Left renal pelvis (tissue), 4 donors: ENCODE data around the gene FAM72C. TPM values are rescaled to one million over a fixed set of nuclear protein-coding genes. Genes with fewer than 3 reads are reported as not detected.
"Not testable (repeated sequence)": the region's sequence is repeated elsewhere in the genome, so short reads cannot be mapped to it uniquely, and the experiment has no call there.

Experiments used
- DNase-seq, 4 donors: peaks; one replicate each; pipeline ENCODE4 v3.0.0-alpha.2; 2013; ENCODE audit warnings: low read depth in 4 of 4, low spot score in 3 of 4
- polyA plus RNA-seq, 4 donors: library from polyadenylated mRNA; unstranded; fragments of 120-200 nt; gene quantifications; one replicate each; pipeline ENCODE4 v1.2.1, GENCODE V29; 2013; ENCODE audit not compliant: insufficient read length in 4 of 4

Gene FAM72C
- polyA plus RNA-seq = 1 to 10 TPM; 1.9 to 3.2 (median 2.7) TPM

DNA sequence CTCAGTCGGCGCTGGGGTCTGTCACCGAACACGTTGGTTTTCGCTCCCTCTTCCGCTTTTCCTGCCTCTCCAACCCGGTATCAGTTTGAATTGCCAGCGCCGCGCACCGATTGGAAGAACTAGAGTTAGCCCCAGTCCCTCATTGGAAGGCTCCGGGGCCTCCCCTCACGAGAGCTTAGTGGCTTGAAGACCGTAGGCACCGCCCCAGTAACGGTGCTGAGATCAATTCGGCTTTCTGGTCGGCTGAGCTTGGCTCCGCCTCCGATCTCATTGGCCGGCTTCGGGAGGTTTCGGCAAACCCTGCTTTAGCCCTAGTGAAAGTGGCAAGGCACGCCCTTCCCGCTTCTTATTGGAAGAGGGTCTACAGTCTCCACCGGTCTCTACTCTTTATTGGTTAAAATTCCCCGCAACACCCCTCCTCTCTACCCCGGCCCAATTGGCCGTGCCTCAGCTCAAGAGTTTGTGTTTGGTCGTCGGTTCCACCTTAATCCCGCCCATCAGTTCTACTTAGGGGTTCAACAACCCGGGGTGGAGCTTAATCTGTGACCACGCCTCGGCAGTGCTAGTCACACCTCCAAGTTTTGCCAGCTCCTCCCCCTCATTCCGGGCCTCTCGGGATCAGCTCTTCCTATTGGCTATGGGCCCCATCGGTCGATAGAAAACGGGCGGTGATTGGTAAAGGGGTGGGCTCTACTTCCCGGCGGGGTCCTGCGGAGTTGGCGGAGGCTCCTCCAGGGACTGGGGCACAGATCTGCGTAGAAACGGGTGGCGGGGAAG lies at the start of gene FAM72C:
TSS of gene FAM72C (minus strand) at position 63 of the 777 bp plus-strand sequence. CDS start 845 bp downstream, outside the sequence.
- not testable (repeated sequence) for DNase-seq

DNA sequence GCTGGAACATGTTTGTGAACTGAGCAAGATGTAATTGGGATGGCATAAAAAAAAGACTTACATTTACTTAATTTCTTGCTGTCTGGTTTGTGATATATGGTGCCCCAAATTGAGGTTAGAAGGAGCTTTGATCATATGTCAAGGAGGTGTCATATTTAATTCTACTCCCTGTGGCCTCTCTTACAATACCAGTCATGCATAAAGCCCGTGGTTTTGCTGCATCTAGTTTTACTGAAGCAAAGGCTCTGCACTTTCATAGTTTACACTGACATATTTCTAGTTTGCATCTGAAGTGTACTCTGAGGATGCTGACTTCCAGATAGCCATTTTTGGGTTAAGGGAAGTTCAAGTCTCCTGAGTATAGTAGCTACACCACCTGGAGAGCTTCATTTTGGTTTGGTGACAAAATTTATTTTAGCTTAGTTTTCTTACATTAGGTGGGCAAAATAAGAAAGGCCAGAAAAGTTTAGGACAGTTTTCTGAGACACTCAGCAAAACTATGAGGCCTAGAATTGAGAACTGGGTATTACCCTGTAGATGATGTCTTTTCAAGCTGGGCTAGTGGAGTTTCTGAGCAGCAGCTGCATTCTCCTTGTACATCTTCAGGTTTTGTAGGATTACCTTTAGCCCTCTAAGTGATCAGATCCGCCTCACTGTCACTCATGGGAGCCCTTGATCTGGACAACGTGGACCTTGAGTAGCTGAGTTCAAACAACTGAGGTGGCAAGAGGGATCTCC lies 48.4 kb upstream of the FAM72C start:
- DNase-seq = not testable (repeated sequence)

DNA sequence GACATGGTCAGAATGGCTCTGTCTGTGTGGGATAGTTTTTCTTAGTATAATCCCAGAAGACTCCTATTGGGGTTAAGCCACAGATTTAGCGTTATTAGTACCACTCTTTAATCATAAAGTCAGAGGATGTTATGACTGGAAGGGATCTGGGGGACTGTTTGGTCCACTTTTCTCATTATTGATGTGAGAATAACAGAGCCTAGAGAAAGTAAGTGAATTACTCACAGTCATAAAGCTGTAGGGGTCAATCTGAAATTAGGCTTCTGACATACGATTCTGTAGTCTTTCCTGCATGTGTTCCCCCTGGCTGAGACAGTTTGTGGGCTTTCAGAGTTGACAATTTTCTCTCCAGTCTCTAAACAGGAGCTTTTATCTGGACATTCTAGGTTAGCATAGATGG lies 47.3 kb upstream of the FAM72C start:
- not testable (repeated sequence) for DNase-seq

DNA sequence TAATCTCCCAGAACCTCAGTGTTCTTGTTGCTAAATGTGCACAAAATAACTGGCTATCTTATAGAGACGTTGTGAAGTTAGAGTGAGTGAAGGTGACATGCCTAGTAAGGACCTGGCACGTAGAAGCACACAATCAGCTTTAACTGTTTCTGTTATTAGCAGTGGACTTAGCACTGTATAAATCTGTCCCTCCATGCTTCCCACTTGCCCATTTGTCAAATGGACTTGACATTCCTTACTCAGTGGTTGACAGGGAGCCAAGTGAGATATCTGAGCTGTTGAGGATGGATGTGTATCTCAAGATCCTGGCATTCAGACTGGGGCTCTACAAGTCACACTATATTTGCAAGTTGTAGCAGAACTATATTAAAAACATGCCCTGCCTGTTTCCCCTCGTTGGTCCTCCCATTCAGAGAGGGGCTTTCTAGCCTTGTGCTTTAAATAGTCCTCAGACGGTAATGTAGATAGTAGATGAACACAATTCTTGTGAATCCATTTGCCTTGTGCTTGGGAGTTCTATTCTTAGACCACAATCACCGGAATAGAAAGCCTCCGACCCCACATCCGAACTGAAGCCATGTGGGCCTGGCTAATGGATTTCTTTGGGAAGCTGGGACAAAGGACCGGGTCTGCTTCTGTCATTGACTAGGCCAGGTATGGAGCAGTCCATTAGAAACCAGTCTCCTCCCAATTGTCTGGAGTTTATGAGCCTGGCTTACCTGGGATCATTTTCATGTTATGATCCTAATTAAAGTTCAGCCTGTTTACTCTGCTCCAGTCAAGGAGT lies 43.6 kb upstream of the FAM72C start:
- DNase-seq = not testable (repeated sequence)

DNA sequence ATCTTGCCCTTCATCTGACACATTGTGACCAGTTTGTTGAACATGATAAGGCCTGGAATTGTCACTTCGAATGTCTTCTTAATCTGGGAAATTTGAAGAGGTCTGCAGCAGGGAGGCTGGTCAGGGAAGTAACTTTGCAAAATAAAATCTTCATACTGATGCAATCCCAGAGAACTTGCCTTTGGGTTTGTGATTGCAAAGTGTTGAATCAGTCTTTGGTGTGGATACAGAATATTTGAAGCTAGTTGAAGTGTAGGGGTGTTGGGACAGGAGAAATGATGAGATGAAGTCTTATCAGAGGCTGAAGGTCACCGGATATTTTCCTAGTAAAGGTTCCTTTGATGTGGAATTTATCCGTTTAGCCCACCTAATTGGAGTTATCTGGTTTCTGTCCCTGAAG lies 42.7 kb upstream of the FAM72C start:
- DNase-seq = not testable (repeated sequence)

DNA sequence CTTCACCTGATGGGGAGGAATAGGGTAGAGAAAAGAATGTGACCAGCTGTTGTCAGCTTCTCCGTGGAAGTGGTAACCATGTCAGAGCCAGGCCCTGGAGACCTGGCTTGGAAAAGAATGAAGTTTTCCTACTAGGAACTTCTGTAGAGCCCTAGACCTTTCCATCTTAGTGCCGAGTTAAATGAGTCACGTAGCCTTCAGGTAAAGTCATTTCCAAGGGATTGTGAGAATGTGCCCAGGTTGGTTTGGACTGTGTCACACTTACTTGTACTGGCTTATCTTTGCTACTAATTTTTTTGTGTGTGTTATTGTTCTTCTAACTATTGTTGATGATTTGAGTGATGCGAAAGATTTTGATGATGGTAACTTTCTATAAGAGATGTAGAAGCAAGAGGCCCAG lies 42.3 kb upstream of the FAM72C start:
- DNase-seq = not testable (repeated sequence)

DNA sequence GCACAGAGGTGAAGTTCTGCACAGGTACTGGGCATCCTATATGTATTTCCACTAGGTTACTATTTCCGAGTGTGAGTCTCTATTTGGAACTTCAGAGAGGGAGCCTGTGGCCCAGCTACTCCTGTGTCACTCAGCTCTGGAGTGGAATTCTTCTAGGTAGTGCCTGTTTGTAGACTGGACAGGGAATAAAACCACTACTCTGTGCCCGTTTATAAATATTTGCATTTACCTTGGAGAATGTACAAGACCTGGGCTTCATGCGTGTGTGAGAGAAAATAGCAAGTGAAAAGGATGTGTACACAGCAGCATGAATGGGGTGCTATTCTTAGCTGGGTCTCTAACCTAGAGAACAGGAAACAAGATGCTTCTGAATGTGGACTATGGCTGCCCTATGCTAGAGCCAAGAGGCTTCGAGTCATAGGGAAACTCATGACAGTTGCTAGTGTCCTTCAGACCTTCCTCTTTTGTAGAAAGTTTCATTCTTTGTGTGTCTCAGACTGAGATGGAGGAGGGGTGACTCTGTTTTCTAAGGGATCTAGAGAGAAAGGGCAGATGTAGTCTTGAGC lies 40.5 kb upstream of the FAM72C start:
- not testable (repeated sequence) for DNase-seq

DNA sequence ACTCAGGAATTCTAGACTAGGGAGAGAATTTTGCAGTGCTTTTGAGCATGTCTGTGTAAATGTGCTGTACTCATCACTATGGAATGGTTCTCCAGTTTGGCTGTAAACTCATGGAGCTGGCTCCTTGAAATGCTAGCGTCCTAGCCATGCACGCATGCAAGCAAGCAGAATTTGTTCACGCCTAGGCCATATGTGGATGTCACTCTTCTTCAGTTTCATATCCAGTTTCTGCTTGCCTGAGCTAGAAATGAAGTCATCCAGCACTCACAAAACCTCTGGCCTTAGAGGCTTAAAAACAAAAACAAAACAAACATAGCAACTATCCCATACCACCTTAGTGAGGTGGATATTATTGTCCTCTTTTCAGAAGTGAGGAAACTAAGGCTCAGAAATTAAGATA lies 37.6 kb upstream of the FAM72C start:
- not testable (repeated sequence) for DNase-seq

DNA sequence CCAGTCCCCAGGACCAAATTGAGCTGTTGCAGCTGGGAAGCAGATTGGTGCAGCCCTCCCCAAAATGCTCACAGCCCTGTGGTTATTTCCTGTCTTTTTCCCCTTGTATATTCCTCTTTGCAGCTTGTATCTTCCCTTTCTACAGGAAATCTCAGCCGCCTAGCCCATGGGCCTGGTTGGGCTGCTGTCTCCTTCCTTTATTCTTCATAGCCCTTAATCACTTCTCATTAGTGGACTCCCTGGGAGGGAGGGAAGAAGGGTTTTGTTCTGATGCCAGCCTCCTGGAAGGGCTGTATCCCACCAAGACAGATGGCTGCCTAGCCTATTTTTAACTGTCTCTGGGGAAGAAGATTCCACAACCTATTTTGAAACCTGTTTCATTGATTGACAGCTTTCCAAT lies 32.5 kb upstream of the FAM72C start:
- DNase-seq = not testable (repeated sequence)

DNA sequence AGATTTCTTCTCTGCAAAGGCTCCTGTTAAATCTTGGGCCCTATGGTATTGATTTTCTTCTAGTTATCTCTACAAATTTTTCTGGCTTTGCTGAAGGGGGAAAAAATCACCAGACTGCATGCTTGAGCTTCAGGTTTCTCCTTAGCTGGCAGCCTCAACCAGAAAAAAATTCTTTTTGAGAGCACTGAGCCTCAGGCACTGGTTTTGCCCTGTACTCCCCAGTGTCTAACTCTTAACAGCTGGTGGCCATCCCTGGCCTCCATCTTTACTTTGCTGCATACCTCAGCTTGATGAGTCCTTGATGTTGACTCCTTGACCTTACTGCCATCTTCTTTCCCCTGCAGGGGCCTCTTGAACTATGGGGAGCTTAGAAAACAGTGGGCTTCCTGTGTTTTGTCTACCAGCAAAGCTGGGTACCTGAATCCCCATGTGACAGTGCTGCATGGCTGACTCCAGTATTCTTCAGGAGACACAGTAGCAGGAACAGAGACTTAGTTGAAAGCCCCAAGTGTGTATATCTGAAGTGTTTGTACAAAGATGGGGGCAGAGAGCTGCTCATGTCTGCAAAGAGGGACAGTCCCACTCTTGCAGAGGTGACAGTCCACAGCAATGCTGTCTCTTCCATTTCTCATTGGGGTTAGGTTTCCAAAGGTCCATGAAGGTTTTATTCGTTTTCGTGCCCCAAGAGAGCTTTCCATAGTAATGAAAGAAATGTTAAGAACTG lies 31.7 kb upstream of the FAM72C start:
- DNase-seq = not testable (repeated sequence)

DNA sequence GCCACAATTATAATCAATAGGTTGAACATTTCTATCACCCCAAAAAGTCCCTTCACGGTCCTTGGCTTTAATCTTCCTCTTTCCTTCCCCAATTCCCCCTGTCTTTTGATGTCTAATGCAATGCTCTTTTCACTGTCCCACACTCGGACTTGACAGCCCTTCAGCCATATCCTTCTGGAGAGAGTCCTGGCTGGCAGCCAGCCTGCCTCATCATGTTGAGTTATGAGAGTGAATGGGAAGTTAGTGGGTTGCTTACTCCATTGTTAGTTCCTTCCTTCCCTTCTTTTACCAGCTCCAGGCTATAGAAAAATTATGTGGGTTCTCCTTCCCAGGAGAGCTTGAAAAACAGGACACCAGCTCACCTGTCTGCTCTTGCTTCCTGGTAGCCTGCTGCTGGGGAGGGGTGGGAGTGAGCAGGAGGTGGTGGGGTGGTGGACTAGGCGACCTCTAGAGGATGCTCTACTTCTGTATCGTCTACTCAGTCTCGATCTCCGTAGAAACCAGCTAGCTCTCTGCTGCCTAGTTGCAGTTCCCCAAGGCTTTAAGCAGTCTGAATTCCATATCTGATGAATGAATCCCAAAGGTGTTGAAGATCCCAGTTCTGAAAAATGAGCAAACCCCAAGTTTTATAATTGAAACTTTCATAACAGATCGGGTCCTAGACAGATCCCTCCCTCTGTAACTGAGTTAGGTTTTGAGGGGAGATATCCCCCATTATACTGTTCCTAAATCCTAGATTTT lies 30.5 kb upstream of the FAM72C start:
- not testable (repeated sequence) for DNase-seq

DNA sequence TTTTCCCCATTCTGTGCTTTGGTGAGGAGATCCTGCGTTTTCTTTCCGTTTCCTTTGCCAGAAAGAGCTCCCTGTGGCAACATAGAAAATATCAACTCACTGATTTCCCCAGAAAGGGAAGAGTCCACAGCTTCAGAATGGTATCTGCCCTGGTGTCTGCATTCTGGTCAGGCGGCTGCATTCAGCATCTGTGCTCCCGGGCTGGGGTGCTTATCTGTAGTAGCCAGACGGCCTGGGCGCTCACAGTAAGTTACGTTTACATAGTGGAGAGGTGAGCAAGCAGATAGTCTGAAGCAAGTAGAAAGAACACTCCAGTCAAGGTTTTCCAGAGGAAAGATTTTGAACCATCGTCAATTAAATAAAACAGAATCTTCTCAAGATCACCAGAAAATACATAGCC lies 29.3 kb upstream of the FAM72C start:
- DNase-seq = not testable (repeated sequence)

DNA sequence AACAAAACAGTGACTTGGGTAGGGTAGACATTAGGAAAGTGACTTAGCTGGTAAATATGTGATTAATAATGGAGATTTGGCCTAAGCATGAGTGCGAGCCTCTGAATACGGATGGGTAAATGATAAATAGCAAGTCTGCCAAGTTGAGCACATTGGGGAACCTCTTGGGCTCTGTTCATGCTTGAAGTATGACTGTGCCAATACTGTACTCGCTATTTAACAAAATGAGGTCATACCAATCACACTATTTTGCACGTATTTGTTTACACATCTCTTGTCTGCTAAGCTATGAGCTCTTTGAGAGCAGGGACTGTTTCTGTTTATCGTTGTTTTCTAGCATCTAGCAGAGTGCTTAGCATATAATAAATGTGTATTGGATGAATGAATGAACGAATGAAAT lies 24.2 kb upstream of the FAM72C start:
- DNase-seq = not testable (repeated sequence)

DNA sequence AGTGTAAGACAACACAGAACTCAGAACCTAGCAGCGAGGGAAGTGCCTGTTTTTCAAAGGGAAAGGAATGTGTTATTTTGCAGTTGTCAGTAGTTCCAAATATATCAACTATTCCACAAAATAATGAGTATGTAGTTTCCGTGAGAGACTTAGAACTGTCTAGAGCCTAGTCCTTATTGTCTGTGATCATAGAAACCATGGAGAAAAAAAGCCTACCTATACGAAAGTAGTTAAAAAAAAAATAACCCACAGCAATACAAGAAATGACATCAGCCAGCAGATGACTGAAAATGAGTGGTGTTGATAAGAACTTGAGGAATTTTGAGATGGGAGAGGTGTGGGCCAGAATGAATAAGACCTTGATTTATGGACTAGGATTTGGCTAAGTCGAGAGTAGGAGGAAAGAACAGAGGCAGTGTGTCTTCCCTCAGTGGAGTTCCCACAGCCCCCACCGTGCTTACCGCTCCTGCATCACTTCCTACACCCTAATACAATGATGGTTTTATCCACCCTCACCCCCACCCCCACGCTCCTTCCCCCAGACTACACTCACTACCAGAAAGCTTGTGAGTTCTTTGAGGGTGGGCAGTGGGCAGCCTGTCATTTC lies 21.6 kb upstream of the FAM72C start:
- not testable (repeated sequence) for DNase-seq

DNA sequence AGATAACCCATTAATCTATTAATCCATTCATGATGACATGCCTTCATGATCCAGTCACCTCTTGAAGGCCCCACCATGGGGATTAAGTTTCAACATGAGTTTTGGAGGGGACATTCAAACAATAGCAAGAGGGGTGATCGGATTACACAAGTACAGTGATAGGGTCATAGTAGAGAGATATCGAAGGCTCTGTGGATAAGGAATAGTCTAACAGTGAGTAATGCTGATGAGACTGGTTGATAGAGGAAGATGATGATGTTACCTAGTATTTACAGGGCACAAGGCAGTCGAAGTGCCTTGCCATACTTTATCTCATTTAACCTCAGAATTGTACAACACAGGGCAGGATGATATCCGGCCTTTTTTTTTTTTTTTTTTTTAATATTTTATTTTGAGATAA lies 18.9 kb upstream of the FAM72C start:
- not testable (repeated sequence) for DNase-seq

DNA sequence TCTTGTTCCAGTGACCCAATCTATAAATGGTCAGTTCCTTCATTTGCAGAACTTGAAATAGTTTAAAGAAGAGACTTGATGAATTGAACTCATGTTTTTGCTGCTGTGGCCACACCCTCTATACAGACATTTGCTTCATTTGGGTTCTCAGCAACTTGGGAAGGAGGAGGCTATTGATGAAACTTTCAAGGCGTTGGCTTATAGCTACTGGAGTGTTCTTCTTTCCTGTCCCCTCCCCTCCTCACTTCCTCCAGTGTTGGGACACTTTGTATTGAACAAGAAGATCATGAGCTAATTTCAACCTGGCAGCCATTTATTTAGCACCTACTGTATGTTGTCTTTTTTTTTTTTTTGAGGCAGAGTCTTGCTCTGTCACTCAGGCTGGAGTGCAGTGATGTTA lies 17.9 kb upstream of the FAM72C start:
- not testable (repeated sequence) for DNase-seq

DNA sequence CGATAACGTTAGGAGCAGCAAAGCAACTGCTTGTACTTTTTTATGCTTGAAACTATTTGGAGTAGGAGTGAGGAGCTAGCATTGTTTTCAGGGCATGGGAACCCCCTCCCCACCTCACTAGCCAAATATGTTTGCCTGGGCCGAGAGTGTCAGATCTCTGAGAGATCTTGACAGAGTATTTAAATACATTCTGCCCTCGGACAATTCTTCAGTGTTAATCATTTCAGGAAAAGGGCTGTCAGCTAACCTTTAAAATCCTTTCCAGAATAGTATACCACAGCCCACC lies 17.6 kb upstream of the FAM72C start:
- DNase-seq = not testable (repeated sequence)

DNA sequence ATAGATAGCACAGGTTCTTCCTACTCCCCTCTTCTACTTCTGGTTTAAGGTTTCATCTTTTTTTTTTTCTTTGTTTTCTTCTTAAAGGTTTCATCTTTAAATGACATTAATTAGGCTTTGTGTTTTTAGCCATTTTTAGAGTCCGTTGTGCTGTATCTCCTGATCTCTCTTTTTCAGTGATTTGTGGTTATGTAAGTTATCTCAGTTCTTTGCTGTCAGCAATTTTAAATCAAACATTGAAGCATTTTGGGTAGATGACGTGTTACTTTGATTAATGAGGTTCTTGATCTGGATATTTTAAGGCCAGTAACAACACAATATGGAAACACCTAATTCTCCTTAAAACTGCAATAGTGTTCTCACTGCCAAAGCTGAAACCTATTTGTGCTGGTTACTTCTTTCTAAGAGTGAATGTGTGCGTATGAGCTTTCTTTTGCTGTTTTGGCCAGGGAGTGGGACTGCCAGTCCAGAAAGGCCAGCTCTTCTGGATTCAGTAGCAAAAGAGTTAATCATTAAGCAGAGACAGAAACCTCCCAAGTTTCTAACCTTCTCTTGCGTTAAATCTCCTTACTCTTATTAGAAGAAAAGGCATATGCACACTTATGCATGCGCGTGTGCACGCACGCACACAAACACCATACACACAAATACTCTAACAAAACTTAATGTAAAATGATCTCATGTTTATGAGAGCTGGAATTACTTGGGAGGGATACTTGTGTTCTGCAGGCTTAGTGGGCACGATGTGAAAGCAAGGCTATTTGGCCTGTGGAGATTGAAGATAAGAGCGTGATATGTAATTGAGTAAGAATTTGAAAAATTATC lies 17.0 kb upstream of the FAM72C start:
- DNase-seq = not testable (repeated sequence)
